ENCODE results near the gene MRM1. TPM values are rescaled to one million over a fixed set of nuclear protein-coding genes. Genes with fewer than 3 reads are reported as not detected.

Gene MRM1
- total RNA-seq, 1 donor from 2014 or later = 13.7 TPM

GRCh38 chr17:36616061-36617029, 15.0 kb downstream of the MRM1 start:
- DNase-seq (ENCODE audit: low read depth) = no peak
- no peak for TF ChIP-seq CTCF (conservative IDR thresholded peaks at IDR 0.05; ENCODE audit: low read depth, low read length)
- H3K4me3 ChIP-seq (ENCODE audit: low read depth, low read length) = no peak overlapping the region

- no peak for TF ChIP-seq CTCF (conservative IDR thresholded peaks at IDR 0.05; ENCODE audit: low read depth, low read length)
- H3K4me3 ChIP-seq (ENCODE audit: low read depth, low read length) = no peak overlapping the region
- DNase-seq (ENCODE audit: low read depth) = no peak
Observed at GRCh38 chr17:36617773-36618172, 16.4 kb downstream of the MRM1 start.

GRCh38 chr17:36623281-36623680, 21.9 kb downstream of the MRM1 start:
- no peak for TF ChIP-seq CTCF (conservative IDR thresholded peaks at IDR 0.05; ENCODE audit: low read depth, low read length)
- no peak overlapping the region for H3K4me3 ChIP-seq (ENCODE audit: low read depth, low read length)
- no peak for DNase-seq (ENCODE audit: low read depth)

GRCh38 chr17:36625188-36625587, 23.8 kb downstream of the MRM1 start:
- no peak for DNase-seq (ENCODE audit: low read depth)
- no peak for TF ChIP-seq CTCF (conservative IDR thresholded peaks at IDR 0.05; ENCODE audit: low read depth, low read length)
- no peak overlapping the region for H3K4me3 ChIP-seq (ENCODE audit: low read depth, low read length)

- no peak for TF ChIP-seq CTCF (conservative IDR thresholded peaks at IDR 0.05; ENCODE audit: low read depth, low read length)
- no peak for DNase-seq (ENCODE audit: low read depth)
- H3K4me3 ChIP-seq (ENCODE audit: low read depth, low read length) = no peak overlapping the region
Observed at GRCh38 chr17:36627101-36627500, 25.7 kb downstream of the MRM1 start.

- TF ChIP-seq CTCF (conservative IDR thresholded peaks at IDR 0.05; ENCODE audit: low read depth, low read length) = no peak
- H3K4me3 ChIP-seq (ENCODE audit: low read depth, low read length) = no peak overlapping the region
- no peak for DNase-seq (ENCODE audit: low read depth)
Observed at GRCh38 chr17:36628576-36628975, 27.2 kb downstream of the MRM1 start.
